HCT116 (cell line): ENCODE data around the gene ZNF423. TPM values are rescaled to one million over a fixed set of nuclear protein-coding genes. Genes with fewer than 3 reads are reported as not detected.

Source experiments
- ATAC-seq: fragments of 200-7000 bp; cut with Tn5 transposase; 2 replicates; pipeline ENCODE4 v1.9.1; 2020; ENCODE audit warnings: mild to moderate bottlenecking, moderate library complexity
- BruUV-seq: library from RNA; stranded (reverse); fragments of 400-500 nt; replicated peaks from 2 replicates; lab custom pipeline; 2021; lab: Mats Ljungman, UMichigan
- CTCF ChIA-PET: fragments of 300-600 bp; sonication (Branson Sonifier 250); formaldehyde crosslinking; loops from one replicate; lab custom pipeline; 2021; ENCODE audit warnings: antibody characterized with exemption; lab: Charles Lee
- POLR2A ChIA-PET: fragments of 300-600, 350-600 bp; sonication (Branson Sonifier 250); formaldehyde crosslinking; loops from one replicate; lab custom pipeline; 2021; ENCODE audit warnings: antibody characterized with exemption; lab: Charles Lee
- RAD21 ChIA-PET, 2 experiments: fragments of 300-600 bp; sonication (Branson Sonifier 250); formaldehyde crosslinking; loops; one replicate each; lab custom pipeline; 2023; ENCODE audit warnings: low total read pairs in 2 of 2; ENCODE audit not compliant: uncharacterized antibody in 2 of 2, unreplicated experiment in 2 of 2, low non-redundant PET in 1 of 2; lab: Charles Lee
- DNase-seq: peaks from one replicate; pipeline ENCODE4 v3.0.0-alpha.2; 2010; ENCODE audit warnings: low read depth, low spot score
- H2AFZ ChIP-seq: fragments of 200-600 bp; shearing (Covaris generic), sonication (generic); 2 replicates; pipeline ENCODE4 v1.6.1; 2017; ENCODE audit warnings: low read depth, mixed run types, mixed read lengths, antibody characterized with exemption, low read length; ENCODE audit not compliant: poor library complexity, severe bottlenecking
- H3K27ac ChIP-seq: 2 replicates; pipeline ENCODE4 v1.5.1; 2012; ENCODE audit warnings: low read depth, low read length
- H3K27me3 ChIP-seq: fragments of 200-600 bp; sonication (generic); 2 replicates; pipeline ENCODE4 v1.6.1; 2016; ENCODE audit warnings: mixed run types, low read length, mixed read lengths; ENCODE audit not compliant: insufficient read depth
- H3K36me3 ChIP-seq, 2 experiments: fragments of 200-500 bp in 1 of 2; fragments of 200-600 bp in 1 of 2; sonication (Bioruptor generic) in 1 of 2; sonication (generic) in 1 of 2; 2 replicates each; pipeline versions ENCODE4 v1.5.1 to v1.6.1; 2014 to 2016; ENCODE audit warnings: low read length in 2 of 2, inconsistent platforms in 1 of 2, mixed read lengths in 1 of 2, mixed run types in 1 of 2; ENCODE audit not compliant: insufficient read depth in 2 of 2, control insufficient read depth in 1 of 2
- H3K4me1 ChIP-seq, 2 experiments: fragments of 200-600 bp in 1 of 2; sonication (generic) in 1 of 2; 2 replicates each; pipeline versions ENCODE4 v1.5.1 to v1.6.1; 2012 to 2017; ENCODE audit warnings: low read length in 2 of 2, inconsistent platforms in 1 of 2, mild to moderate bottlenecking in 1 of 2, mixed read lengths in 1 of 2, mixed run types in 1 of 2, moderate library complexity in 1 of 2; ENCODE audit not compliant: insufficient read depth in 2 of 2, control insufficient read depth in 1 of 2
- H3K4me2 ChIP-seq: fragments of 200-600 bp; sonication (generic); 2 replicates; pipeline ENCODE4 v1.6.1; 2017; ENCODE audit warnings: mixed run types, low read length, mixed read lengths
- H3K4me3 ChIP-seq, 2 experiments: fragments of 200-600 bp in 1 of 2; sonication (generic) in 1 of 2; replicated peaks in 1 of 2; 2 replicates each; pipeline ENCODE4 v1.5.1; 2011 to 2016; ENCODE audit warnings: low read length in 2 of 2, control low read depth in 1 of 2, low read depth in 1 of 2, mild to moderate bottlenecking in 1 of 2, mixed read lengths in 1 of 2, mixed run types in 1 of 2
- H3K79me2 ChIP-seq: fragments of 200-600 bp; sonication (generic); 2 replicates; pipeline ENCODE4 v1.6.1; 2017; ENCODE audit warnings: mild to moderate bottlenecking, mixed run types, low read length, moderate library complexity, mixed read lengths; ENCODE audit not compliant: insufficient read depth
- H3K9ac ChIP-seq: fragments of 200-600 bp; sonication (generic); 2 replicates; pipeline ENCODE4 v1.6.1; 2016; ENCODE audit warnings: low read length, mixed read lengths
- H3K9me2 ChIP-seq: fragments of 200-600 bp; sonication (generic), shearing (Covaris generic); 2 replicates; pipeline ENCODE4 v1.6.1; 2017; ENCODE audit warnings: mixed run types, mild to moderate bottlenecking, moderate library complexity; ENCODE audit not compliant: insufficient read depth
- H3K9me3 ChIP-seq, 2 experiments: fragments of 200-500 bp in 1 of 2; fragments of 200-600 bp in 1 of 2; sonication (Bioruptor generic) in 1 of 2; sonication (generic) in 1 of 2; 2 replicates each; pipeline ENCODE4 v1.6.1; 2014 to 2017; ENCODE audit warnings: low read length in 2 of 2, mixed read lengths in 2 of 2, inconsistent platforms in 1 of 2, low read depth in 1 of 2, mild to moderate bottlenecking in 1 of 2, mixed run types in 1 of 2, moderate library complexity in 1 of 2; ENCODE audit not compliant: control insufficient read depth in 1 of 2, insufficient read depth in 1 of 2
- H4K20me1 ChIP-seq: fragments of 200-600 bp; sonication (generic), shearing (Covaris generic); 2 replicates; pipeline ENCODE4 v1.6.1; 2017; ENCODE audit warnings: mixed run types, mild to moderate bottlenecking, moderate library complexity; ENCODE audit not compliant: insufficient read depth
- CBX3 ChIP-seq: IDR thresholded peaks from 2 replicates; pipeline ENCODE4 v1.6.1; 2012; ENCODE audit warnings: low read depth
- CTCF ChIP-seq, 3 experiments: fragments of 200-600 bp in 1 of 3; sonication (generic) in 1 of 3; IDR thresholded peaks in 2 of 3; conservative IDR thresholded peaks in 1 of 3; 2 replicates each; pipeline ENCODE4 v1.5.1; 2012 to 2017; ENCODE audit warnings: low read depth in 2 of 3, low read length in 2 of 3, antibody characterized with exemption in 1 of 3, borderline replicate concordance in 1 of 3, control low read depth in 1 of 3, mild to moderate bottlenecking in 1 of 3, mixed read lengths in 1 of 3, mixed run types in 1 of 3, moderate library complexity in 1 of 3; ENCODE audit not compliant: insufficient read depth in 1 of 3
- EGR1 ChIP-seq: IDR thresholded peaks from 2 replicates; pipeline ENCODE4 v1.6.1; 2012; ENCODE audit warnings: low read depth
- EZH2 ChIP-seq: fragments of 200-600 bp; sonication (generic); IDR thresholded peaks from 2 replicates; pipeline ENCODE4 v1.6.1; 2017; ENCODE audit warnings: antibody characterized with exemption, mixed run types
- JUND ChIP-seq: IDR thresholded peaks from 2 replicates; pipeline ENCODE4 v1.6.1; 2012
- POLR2A ChIP-seq: IDR thresholded peaks from 2 replicates; pipeline ENCODE4 v1.7.0; 2011; ENCODE audit warnings: borderline replicate concordance; ENCODE audit not compliant: insufficient read depth, insufficient read length; ENCODE audit errors: extremely low read depth
- RAD21 ChIP-seq: IDR thresholded peaks from 2 replicates; pipeline ENCODE4 v1.6.1; 2012; ENCODE audit warnings: low read depth, mild to moderate bottlenecking
- REST ChIP-seq: IDR thresholded peaks from 2 replicates; pipeline ENCODE4 v1.6.1; 2012; ENCODE audit warnings: low read depth
- SIN3A ChIP-seq: IDR thresholded peaks from 2 replicates; pipeline ENCODE4 v1.6.1; 2012; ENCODE audit warnings: low read depth
- SP1 ChIP-seq: IDR thresholded peaks from 2 replicates; pipeline ENCODE4 v1.6.1; 2012; ENCODE audit warnings: low read depth
- YY1 ChIP-seq: IDR thresholded peaks from 2 replicates; pipeline ENCODE4 v1.6.1; 2011; ENCODE audit warnings: low read length, low read depth, moderate library complexity, mild to moderate bottlenecking; ENCODE audit not compliant: insufficient replicate concordance; ENCODE audit errors: extremely low read depth
- ZFX ChIP-seq: fragments of 450-650 bp; IDR thresholded peaks from 2 replicates; pipeline ENCODE4 v1.6.1; 2017
- intact Hi-C: fragments of 100-400 bp; cut with micrococcal nuclease; formaldehyde crosslinking; loops from 2 replicates; pipeline ENCODE4 v1.10.0; 2022
- total RNA-seq: library from RNA; stranded (reverse); gene quantifications from one replicate; pipeline ENCODE4 v1.2.1, GENCODE V29; 2021; ENCODE audit not compliant: unreplicated experiment

ZNF423 gene
- total RNA-seq, 1 experiment from 2014 or later: 0.22 TPM

GRCh38 chr16:49608779-49609178 lies 247.1 kb downstream of the ZNF423 start:
- CTCF ChIA-PET: no interaction called here
- Histone ChIP-seq H3K4me2 (no peak overlapping the region), H3K9me3 (no peaks in the 10 kb centered on the region), H3K9me2 (no peaks in the 10 kb centered on the region), H3K27me3 (peaks cover 71% of the 10 kb centered on the region), H2AFZ (no peak overlapping the region), H4K20me1 (no peaks in the 10 kb centered on the region), H3K36me3 (no peaks in the 10 kb centered on the region), H3K9ac (no peak overlapping the region), H3K4me1 (no peaks in the 10 kb centered on the region), H3K4me3 (no peak overlapping the region), H3K79me2 (no peaks in the 10 kb centered on the region), H3K27ac (no peak overlapping the region)
- ATAC-seq: peak; percentile 80
- RAD21 ChIA-PET: no interaction called here
- TF ChIP-seq REST (no peak), ZFX (no peak), RAD21 (peak; percentile 65), POLR2A (no peak), YY1 (no peak), EZH2 (no peak), SIN3A (no peak), EGR1 (no peak), JUND (no peak), SP1 (no peak), CBX3 (no peak), CTCF (IDR thresholded peaks at IDR 0.05 in 2 of 3, conservative IDR thresholded peaks at IDR 0.05 in 1 of 3; ENCODE audit: borderline replicate concordance in 1 of 3, insufficient read depth in 1 of 3, low read depth in 2 of 3, low read length in 2 of 3) (peak; percentile 40 to 57 (median 48); a peak in 5 of 6 replicates)
- no TSS peak for BruUV-seq
- peak; percentile 24 for DNase-seq
- intact Hi-C loops: loop anchor here (2.0 kb wide), 1 partner anchor 312 kb away; no protein-coding TSS in a partner anchor
- POLR2A ChIA-PET: no interaction called here
